ENCODE data around the gene RCOR2.
A peak's percentile ranks its signal among the peaks of the same experiment; 100 is the strongest.
"Not testable (repeated sequence)": the region's sequence is repeated elsewhere in the genome, so short reads cannot be mapped to it uniquely, and the experiment has no call there.

Gene RCOR2

DNA sequence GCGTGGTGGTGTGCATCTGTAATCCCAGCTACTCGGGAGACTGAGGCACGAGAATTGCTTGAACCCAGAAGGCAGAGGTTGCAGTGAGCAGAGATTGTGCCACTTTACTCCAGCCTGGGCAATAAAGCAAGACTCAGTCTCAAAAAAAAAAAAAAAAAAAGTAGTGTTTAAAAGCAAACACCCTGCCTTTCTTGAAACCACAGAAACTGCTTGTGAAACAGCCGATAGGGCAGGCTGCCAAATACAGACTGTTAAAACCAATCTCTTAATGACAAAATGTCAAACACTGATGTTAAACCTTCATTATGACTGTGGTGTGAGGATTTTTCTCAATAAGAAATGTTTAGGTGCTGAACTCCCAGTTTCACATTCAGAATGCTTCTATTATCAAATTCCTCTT lies 50.8 kb downstream of the RCOR2 start:
- H3K4me3 ChIP-seq (ENCODE audit: low read length) = no peak overlapping the region
- TF ChIP-seq CTCF (conservative IDR thresholded peaks at IDR 0.05; ENCODE audit: low read length) = no peak
- DNase-seq (ENCODE audit: low read depth) = peak; percentile 66

DNA sequence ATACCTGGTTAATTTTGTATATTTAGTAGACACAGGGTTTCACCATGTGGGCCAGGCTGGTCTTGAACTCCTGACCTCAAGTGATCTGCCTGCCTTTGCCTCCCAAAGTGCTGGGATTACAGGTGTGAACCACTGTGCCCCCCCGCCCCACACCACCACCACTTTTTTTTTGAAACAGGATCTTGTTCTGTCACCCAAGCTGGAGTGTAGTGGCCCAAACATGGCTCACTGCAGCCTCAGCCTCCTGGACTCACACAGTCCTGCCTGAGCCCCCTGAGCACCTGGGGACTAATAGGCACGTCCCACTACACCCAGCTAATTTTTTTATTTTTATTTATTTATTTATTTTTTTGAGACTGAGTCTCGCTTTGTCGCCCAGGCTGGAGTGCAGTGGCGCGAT lies 53.3 kb downstream of the RCOR2 start:
- not testable (repeated sequence) for DNase-seq (ENCODE audit: low read depth); H3K4me3 ChIP-seq (ENCODE audit: low read length)

- TF ChIP-seq CTCF (conservative IDR thresholded peaks at IDR 0.05; ENCODE audit: low read length) = no peak
- no peak overlapping the region for H3K4me3 ChIP-seq (ENCODE audit: low read length)
- no peak for DNase-seq (ENCODE audit: low read depth)
These were observed 54.0 kb downstream of the RCOR2 start for GRCh38 chr11:63862923-63863322.

Data from AG10803 (cell line).